ENCODE results near the gene B3GNT9. TPM values are rescaled to one million over a fixed set of nuclear protein-coding genes. Genes with fewer than 3 reads are reported as not detected.

The B3GNT9 gene
- total RNA-seq, 1 experiment from 2014 or later, result 4.0 TPM

GRCh38 chr16:67105246-67105645 is 45.6 kb downstream of the B3GNT9 start:
- H3K9me3 ChIP-seq (ENCODE audit: insufficient read depth, low read depth), result no peaks in the 10 kb centered on the region

GRCh38 chr16:67104845-67105244 is 46.0 kb downstream of the B3GNT9 start:
- Histone ChIP-seq H2AFZ (no peak overlapping the region), H3F3A (ENCODE audit: insufficient read depth, low read depth) (peaks cover 24% of the 10 kb centered on the region), H3K36me3 (ENCODE audit: low read depth) (0 out of 2 replicates have a peak, but pooled peaks cover 3% of the 10 kb centered on the region), H3K79me2 (ENCODE audit: low read depth) (peaks cover under 1% of the 10 kb centered on the region), H3K4me1 (replicated peaks; ENCODE audit: insufficient read depth) (0 out of 2 replicates have a peak, but pooled peaks cover 5% of the 10 kb centered on the region), H4K20me1 (ENCODE audit: insufficient read depth) (no peaks in the 10 kb centered on the region), H3K27me3 (ENCODE audit: insufficient read depth, low read depth) (no peaks in the 10 kb centered on the region), H3K27ac (no peak overlapping the region), H3K9me3 (ENCODE audit: insufficient read depth, low read depth) (no peaks in the 10 kb centered on the region), H3K4me2 (no peak overlapping the region), H3K9me2 (ENCODE audit: insufficient read depth) (no peaks in the 10 kb centered on the region), H3K4me3 (no peak overlapping the region)
- CTCF ChIA-PET, result no interaction called here
- DNase-seq, result peak in 1 of 2 experiments; percentile 11
- intact Hi-C loops (cut with micrococcal nuclease; ENCODE audit: unreplicated experiment), result no loop called here
- TF ChIP-seq CTCF (conservative IDR thresholded peaks at IDR 0.05) (no peak), EZH2 (IDR thresholded peaks at IDR 0.05; ENCODE audit: low read depth) (no peak)
- no TSS peak for BruUV-seq (replicated peaks)
- POLR2A ChIA-PET (ENCODE audit: unreplicated experiment), result no interaction called here

More at GRCh38 chr16:67105246-67105645, 45.6 kb downstream of the B3GNT9 start:
- TF ChIP-seq EZH2 (IDR thresholded peaks at IDR 0.05; ENCODE audit: low read depth) (no peak), CTCF (conservative IDR thresholded peaks at IDR 0.05) (no peak)
- Histone ChIP-seq H3K4me2 (no peak overlapping the region), H3K27me3 (ENCODE audit: insufficient read depth, low read depth) (no peaks in the 10 kb centered on the region), H3K4me1 (replicated peaks; ENCODE audit: insufficient read depth) (0 out of 2 replicates have a peak, but pooled peaks cover 5% of the 10 kb centered on the region), H3K36me3 (ENCODE audit: low read depth) (no peaks in the 10 kb centered on the region), H3F3A (ENCODE audit: insufficient read depth, low read depth) (peaks cover 23% of the 10 kb centered on the region), H3K79me2 (ENCODE audit: low read depth) (peaks cover 4% of the 10 kb centered on the region), H4K20me1 (ENCODE audit: insufficient read depth) (no peaks in the 10 kb centered on the region), H3K27ac (no peak overlapping the region), H3K9me2 (ENCODE audit: insufficient read depth) (no peaks in the 10 kb centered on the region), H3K4me3 (no peak overlapping the region), H2AFZ (no peak overlapping the region)
- ChIA-PET CTCF (no interaction called here), POLR2A (ENCODE audit: unreplicated experiment) (no interaction called here)
- intact Hi-C loops (cut with micrococcal nuclease; ENCODE audit: unreplicated experiment), result no loop called here
- no peak for DNase-seq
- no TSS peak for BruUV-seq (replicated peaks)

GRCh38 chr16:67104061-67104460 is 46.7 kb downstream of the B3GNT9 start:
- Histone ChIP-seq H4K20me1 (ENCODE audit: insufficient read depth) (no peaks in the 10 kb centered on the region), H3K27ac (no peak overlapping the region), H3K79me2 (ENCODE audit: low read depth) (no peaks in the 10 kb centered on the region), H3K9me3 (ENCODE audit: insufficient read depth, low read depth) (no peaks in the 10 kb centered on the region), H2AFZ (no peak overlapping the region), H3K9me2 (ENCODE audit: insufficient read depth) (no peaks in the 10 kb centered on the region), H3F3A (ENCODE audit: insufficient read depth, low read depth) (peaks cover 31% of the 10 kb centered on the region), H3K4me3 (no peak overlapping the region), H3K36me3 (ENCODE audit: low read depth) (0 out of 2 replicates have a peak, but pooled peaks cover 9% of the 10 kb centered on the region), H3K4me2 (no peak overlapping the region), H3K4me1 (replicated peaks; ENCODE audit: insufficient read depth) (0 out of 2 replicates have a peak, but pooled peaks cover under 1% of the 10 kb centered on the region), H3K27me3 (ENCODE audit: insufficient read depth, low read depth) (no peaks in the 10 kb centered on the region)
- intact Hi-C loops (cut with micrococcal nuclease; ENCODE audit: unreplicated experiment), result no loop called here
- peak in 1 of 2 experiments; percentile 11 for DNase-seq
- CTCF ChIA-PET, result interaction anchor here (0.9 kb wide), 1 partner anchor 86 kb away, joined by 3 read pairs; no protein-coding TSS in a partner anchor
- BruUV-seq (replicated peaks), result no TSS peak
- TF ChIP-seq CTCF (conservative IDR thresholded peaks at IDR 0.05) (peak; percentile 55), EZH2 (IDR thresholded peaks at IDR 0.05; ENCODE audit: low read depth) (no peak)
- POLR2A ChIA-PET (ENCODE audit: unreplicated experiment), result interaction anchor here (0.7 kb wide), 1 partner anchor 150 kb away, joined by 4 read pairs; no protein-coding TSS in a partner anchor
